Sigmoid colon (tissue), 4 donors: ENCODE results near the gene HSD11B2.

Experiments
- CTCF ChIP-seq, 4 experiments: fragments of 450-650 bp in 3 of 4; fragments of 200-600 bp in 1 of 4; IDR thresholded peaks; one replicate each; pipeline ENCODE4 v1.5.1; 2016 to 2019; ENCODE audit warnings: antibody characterized with exemption in 4 of 4, mild to moderate bottlenecking in 3 of 4, moderate library complexity in 2 of 4
- EP300 ChIP-seq, 4 donors: sonication (generic); formaldehyde crosslinking; IDR thresholded peaks; one replicate each; pipeline ENCODE4 v1.6.1; 2017; ENCODE audit warnings: antibody characterized with exemption in 4 of 4
- POLR2A ChIP-seq, 2 donors: fragments of 450-650 bp; IDR thresholded peaks; one replicate each; pipeline ENCODE4 v1.6.1; 2016; ENCODE audit warnings: antibody characterized with exemption in 2 of 2, mild to moderate bottlenecking in 2 of 2, moderate library complexity in 2 of 2

GRCh38 chr16:67436640-67437193 is 5.8 kb downstream of the HSD11B2 start:
- TF ChIP-seq CTCF (IDR thresholded peaks at IDR 0.05) (no peak), EP300 (IDR thresholded peaks at IDR 0.05) (no peak), POLR2A (IDR thresholded peaks at IDR 0.05) (no peak)
